SK-N-MC (cell line): ENCODE measurements around the gene ASB16.
"Not testable (repeated sequence)": the region's sequence is repeated elsewhere in the genome, so short reads cannot be mapped to it uniquely, and the experiment has no call there.

Experiments
- DNase-seq: peaks from one replicate; pipeline ENCODE4 v3.0.0-alpha.2; 2011; ENCODE audit warnings: low read depth, low spot score
- H3K27ac ChIP-seq: fragments of 200-600 bp; sonication (generic); 2 replicates; pipeline ENCODE4 v1.5.1; 2016; ENCODE audit warnings: mixed run types
- H3K36me3 ChIP-seq: fragments of 200-600 bp; sonication (generic); 2 replicates; pipeline ENCODE4 v1.6.1; 2017; ENCODE audit warnings: antibody characterized with exemption, low read length, mixed read lengths; ENCODE audit not compliant: insufficient read depth
- H3K4me3 ChIP-seq: fragments of 200-600 bp; sonication (generic); 2 replicates; pipeline ENCODE4 v1.5.1; 2016
- H3K9ac ChIP-seq: fragments of 200-600 bp; sonication (generic); 2 replicates; pipeline ENCODE4 v1.8.0; 2017; ENCODE audit warnings: mixed run types, mixed read lengths; ENCODE audit not compliant: insufficient read length
- H3K9me3 ChIP-seq: fragments of 200-600 bp; sonication (generic); 2 replicates; pipeline ENCODE4 v1.6.1; 2017; ENCODE audit warnings: low read depth, mild to moderate bottlenecking, antibody characterized with exemption, low read length, moderate library complexity, mixed read lengths
- EZH2 ChIP-seq: fragments of 200-600 bp; sonication (generic); IDR thresholded peaks from one replicate; pipeline ENCODE4 v1.6.1; 2017; ENCODE audit warnings: antibody characterized with exemption
- FOXP2 ChIP-seq: optimal IDR thresholded peaks from 2 replicates; pipeline ENCODE3; 2011; ENCODE audit warnings: mild to moderate bottlenecking, moderate library complexity; ENCODE audit not compliant: insufficient read depth; ENCODE audit errors: extremely low read length, control extremely low read depth
- POLR2AphosphoS5 ChIP-seq: IDR thresholded peaks from 2 replicates; pipeline ENCODE4 v1.6.1; 2012; ENCODE audit warnings: mild to moderate bottlenecking, low read depth, low read length, borderline replicate concordance

ASB16 gene

DNA sequence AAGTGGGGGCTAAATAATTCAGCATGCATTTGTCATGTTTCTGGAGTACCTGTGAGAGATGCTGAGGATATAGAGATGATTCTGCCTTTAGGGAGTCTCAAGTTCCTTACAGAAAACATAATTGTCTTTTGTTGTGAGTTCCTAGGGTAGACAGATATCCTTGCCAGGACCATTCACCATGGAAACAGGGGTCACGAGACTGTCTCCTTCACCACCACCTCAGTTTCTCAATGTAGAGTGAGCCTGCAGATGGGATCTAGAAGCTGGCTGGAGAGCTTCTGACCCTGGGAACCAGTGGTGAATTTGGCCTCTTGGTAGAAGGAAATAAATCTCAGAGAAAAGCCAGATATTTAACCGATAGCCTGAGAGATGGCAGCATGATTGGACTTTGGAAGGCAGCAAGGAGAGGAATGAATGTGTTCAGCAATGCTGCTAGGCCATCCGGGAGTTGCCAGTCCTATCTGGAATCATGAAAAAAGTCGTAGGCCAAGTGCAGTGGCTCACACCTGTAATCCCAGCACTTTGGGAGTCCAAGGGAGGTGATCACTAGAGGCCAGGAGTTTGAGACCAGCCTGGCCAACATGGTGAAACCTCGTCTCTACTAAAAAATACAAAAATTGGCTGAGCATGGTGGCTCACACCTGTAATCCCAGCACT is 39.7 kb upstream of the ASB16 start:
- no peaks in the 10 kb centered on the region for H3K36me3 ChIP-seq
- no peak overlapping the region for H3K27ac ChIP-seq
- H3K9me3 ChIP-seq = no peaks in the 10 kb centered on the region
- DNase-seq = no peak
- H3K9ac ChIP-seq = no peak overlapping the region
- no peak overlapping the region for H3K4me3 ChIP-seq
- no peak for TF ChIP-seq EZH2
- TF ChIP-seq FOXP2 = no peak
- no peak for TF ChIP-seq POLR2AphosphoS5

DNA sequence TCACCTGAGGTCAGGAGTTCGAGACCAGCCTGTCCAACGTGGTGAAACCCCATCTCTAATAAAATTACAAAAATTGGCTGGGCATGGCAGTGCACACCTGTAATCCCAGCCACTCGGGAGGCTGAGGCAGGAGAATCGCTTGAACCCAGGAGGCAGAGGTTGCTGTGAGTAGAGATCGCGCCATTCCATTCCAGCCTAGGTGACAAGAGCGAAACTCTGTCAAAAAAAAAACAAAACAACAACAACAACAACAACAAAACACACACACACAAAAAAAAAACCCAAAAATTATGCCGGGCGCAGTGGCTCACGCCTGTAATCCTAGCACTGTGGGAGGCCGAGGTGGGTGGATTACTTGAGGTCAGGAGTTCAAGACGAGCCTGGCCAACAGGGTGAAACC is 39.1 kb upstream of the ASB16 start:
- not testable (repeated sequence) for H3K9me3 ChIP-seq

DNA sequence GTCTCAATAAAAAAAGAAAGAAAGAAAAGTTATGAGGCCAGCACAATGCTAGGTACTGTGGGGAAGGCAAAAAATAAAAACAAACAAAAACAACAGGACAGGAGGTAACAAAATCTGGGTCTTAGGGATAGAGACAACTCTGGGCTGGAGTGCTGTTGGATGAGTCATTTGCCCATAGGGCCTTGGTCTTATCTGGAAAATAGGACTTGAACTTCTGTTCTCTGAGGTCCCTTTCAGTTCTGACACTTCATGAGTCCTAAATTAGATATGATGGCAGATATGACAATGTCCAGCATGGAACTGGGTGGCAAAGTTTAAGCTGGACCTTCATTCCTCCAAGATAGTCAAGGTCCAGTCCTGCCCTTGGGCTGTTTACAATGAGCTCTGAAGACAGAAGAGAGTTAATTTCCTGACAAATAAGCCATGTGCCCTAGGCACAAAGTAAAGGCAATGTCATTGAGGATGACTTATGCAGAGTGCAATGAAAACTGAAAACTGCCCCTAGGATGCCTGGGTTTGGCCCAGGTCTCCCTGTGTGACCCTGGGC is 38.2 kb upstream of the ASB16 start:
- no peak for DNase-seq
- Histone ChIP-seq H3K36me3 (no peaks in the 10 kb centered on the region), H3K27ac (no peak overlapping the region), H3K9me3 (no peaks in the 10 kb centered on the region), H3K4me3 (no peak overlapping the region), H3K9ac (no peak overlapping the region)
- no peak for TF ChIP-seq EZH2
- no peak for TF ChIP-seq POLR2AphosphoS5
- TF ChIP-seq FOXP2 = no peak

More for the DNA sequence above, 39.1 kb upstream of the ASB16 start:
- not testable (repeated sequence) for H3K36me3 ChIP-seq, DNase-seq, H3K4me3 ChIP-seq, H3K9ac ChIP-seq, H3K27ac ChIP-seq

DNA sequence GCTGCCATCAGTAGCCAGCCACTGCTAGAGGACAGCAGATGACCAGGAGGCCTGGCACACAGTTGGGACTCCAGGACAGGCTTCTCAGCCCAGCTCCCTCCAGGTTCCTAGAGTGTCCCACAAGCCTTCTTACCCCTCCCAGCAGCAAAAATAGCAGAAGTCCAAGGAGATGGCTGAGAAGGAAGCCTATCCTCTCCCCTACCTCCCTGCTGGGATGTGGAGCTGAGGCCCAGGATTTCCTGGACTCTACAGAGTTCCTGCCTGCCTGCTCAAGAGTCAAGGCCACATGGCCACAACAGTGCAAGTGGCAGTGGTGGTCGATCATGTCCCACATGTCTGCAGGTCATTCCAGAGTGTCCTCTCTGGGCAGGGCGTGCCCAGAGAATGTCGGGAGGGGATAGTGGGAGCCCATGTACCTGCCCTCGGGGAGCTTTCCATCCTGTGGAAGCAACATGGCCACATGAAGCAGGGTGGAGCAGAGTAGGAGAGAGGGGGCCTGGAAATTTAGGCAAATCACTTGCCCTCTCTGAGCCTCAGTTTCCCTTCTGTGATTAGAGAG is 36.5 kb upstream of the ASB16 start:
- no peak overlapping the region for H3K9ac ChIP-seq
- no peak for TF ChIP-seq FOXP2
- TF ChIP-seq POLR2AphosphoS5 = no peak
- no peak for TF ChIP-seq EZH2
- H3K9me3 ChIP-seq = no peaks in the 10 kb centered on the region
- DNase-seq = no peak
- no peak overlapping the region for H3K4me3 ChIP-seq
- no peak overlapping the region for H3K27ac ChIP-seq
- H3K36me3 ChIP-seq = no peaks in the 10 kb centered on the region

DNA sequence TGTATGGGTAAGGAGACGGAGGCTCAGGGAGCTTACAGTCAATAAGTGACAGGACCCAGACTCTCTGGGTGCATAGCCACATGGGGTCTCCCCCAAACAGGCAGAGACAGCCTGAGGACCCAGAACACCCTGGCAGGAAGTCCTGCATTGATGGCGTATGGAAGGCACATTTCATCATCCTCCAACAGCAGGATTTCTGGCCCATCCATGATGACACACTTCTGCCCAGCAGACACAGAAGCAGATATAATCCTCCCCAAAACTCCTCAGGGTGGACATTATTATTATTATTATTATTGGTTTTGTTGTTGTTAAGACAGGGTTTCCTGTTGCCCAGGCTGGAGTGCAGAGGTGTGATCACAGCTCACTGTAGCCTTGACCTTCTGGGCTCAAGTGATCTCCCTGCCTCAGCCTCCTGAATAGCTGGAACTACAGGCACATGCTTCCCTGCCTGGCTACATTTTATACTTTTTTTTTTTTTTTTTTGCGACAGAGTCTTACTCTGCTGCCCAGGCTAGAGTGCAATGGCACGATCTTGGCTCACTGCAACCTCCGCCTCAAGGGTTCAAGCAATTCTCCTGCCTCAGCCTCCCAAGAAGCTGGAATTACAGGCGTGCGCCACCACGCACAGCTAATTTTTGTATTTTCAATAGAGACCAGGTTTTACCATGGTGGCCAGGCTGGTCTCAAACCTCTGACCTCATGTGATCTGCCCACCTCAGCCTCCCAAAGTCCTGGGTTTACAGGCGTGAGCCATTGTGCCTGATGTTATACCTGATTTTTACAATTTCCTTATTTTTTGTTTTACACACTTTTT is 35.5 kb upstream of the ASB16 start:
- TF ChIP-seq EZH2 (no peak), FOXP2 (no peak), POLR2AphosphoS5 (no peak)
- Histone ChIP-seq H3K9ac (no peak overlapping the region), H3K4me3 (no peak overlapping the region)

DNA sequence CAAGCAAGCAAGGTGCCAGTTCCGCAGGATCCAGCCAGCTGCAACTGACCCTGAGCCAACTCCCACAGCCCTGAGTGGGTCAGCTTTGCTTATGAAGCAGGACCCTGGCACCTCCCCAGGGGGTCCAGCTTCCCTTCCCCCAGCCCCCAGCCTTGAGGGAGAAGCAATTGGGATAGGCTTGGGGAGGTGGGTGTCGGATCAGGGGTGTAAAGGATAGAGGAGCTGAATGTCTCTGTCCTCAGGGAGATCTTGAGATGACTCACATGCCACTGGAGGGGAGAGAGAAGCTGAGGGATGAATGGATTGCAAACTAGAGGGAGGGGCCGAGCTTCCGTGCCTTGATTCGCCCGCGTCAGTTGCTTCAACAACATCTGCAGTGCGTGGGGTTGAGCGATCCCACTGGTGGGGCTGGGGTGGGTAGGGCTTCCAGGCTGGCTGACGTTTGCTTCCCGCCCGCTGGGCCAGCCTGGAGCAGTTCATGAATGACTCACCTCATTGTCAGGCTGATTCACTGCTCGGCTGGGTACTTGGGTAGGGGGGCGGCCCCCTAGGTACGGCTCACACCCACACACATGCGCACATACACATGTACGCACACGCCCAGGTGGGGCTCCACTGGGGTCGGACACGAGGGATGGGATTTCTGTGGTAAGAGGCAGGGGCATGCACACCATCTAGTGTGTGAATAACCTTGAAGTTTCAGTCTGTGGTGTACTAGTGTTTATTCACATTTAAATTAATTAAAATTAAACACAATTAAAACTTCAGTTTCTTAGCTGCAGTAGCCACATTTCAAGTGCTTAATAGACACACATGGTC is 32.4 kb upstream of the ASB16 start:
- Histone ChIP-seq H3K27ac (peak overlapping the region; percentile 88), H3K36me3 (no peaks in the 10 kb centered on the region), H3K9ac (peak overlapping the region; percentile 35), H3K4me3 (peak overlapping the region; percentile 51), H3K9me3 (no peaks in the 10 kb centered on the region)
- DNase-seq = peak; percentile 77
- TF ChIP-seq EZH2 (no peak), POLR2AphosphoS5 (no peak), FOXP2 (no peak)

More for the DNA sequence above, 35.5 kb upstream of the ASB16 start:
- 0 out of 2 replicates have a peak overlapping the region, but pooled peaks have one; percentile 16 for H3K27ac ChIP-seq
- DNase-seq = no peak
- no peaks in the 10 kb centered on the region for H3K9me3 ChIP-seq
- no peaks in the 10 kb centered on the region for H3K36me3 ChIP-seq

DNA sequence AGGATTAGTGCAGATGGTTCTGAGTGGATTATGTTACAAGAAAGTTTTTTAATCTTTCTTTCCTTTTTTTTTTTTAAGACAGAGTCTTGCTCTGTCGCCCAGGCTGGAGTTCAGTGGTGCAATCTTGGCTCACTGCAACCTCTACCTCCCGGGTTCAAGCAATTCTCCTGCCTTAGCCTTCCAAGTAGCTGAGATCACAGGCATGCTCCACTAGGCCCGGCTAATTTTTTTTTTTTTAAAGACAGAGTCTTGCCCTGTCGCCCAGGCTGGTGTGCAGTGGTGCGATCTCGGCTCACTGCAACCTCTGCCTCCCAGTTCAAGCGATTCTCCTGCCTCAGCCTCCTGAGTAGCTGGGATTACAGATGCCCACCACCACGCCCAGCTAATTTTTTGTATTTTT is 26.6 kb upstream of the ASB16 start:
- not testable (repeated sequence) for H3K9me3 ChIP-seq, H3K9ac ChIP-seq, H3K4me3 ChIP-seq, H3K27ac ChIP-seq, DNase-seq
- H3K36me3 ChIP-seq = peaks cover 30% of the 10 kb centered on the region

DNA sequence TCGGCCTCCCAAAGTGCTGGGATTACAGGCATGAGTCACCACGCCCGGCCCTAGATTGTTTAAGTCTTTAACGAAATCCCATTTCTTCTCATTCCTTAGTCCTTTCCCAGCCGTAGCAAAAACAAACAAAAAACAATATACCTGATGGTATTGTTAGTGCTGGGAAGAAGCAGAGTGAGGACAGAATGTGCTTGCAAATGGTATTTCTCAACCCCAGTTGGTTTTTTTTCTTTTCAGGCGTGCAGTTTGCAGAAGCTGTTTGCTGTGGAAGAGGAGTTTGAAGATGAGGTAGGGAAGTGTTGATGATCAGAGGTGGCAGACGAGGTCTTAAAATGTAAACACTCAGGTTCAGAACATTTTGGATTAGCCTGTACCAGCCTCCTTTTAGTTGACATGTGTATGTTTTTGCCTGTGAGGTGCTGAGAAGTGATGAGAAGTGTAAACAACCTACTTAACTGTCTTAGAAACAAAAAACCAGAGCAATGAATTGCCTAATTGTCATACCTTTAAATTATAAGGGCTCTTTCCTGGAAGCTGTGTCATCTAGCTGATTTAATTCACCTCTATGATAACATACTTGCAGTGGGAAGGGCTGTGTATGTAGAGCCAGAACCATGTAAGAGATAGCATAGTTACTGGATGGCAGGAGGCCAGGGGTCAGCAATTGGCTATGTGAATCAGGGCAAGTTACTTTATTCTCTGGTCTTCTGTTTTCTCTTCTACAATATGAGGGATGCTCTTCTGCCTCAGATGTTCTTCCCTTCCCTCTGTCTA is 25.4 kb upstream of the ASB16 start:
- TF ChIP-seq POLR2AphosphoS5 (no peak), FOXP2 (no peak), EZH2 (no peak)
- H3K9ac ChIP-seq = no peak overlapping the region
- H3K27ac ChIP-seq = peak overlapping the region; percentile 36; the same call in 1 of the 2 replicates
- no peak overlapping the region for H3K4me3 ChIP-seq
- H3K9me3 ChIP-seq = no peaks in the 10 kb centered on the region
- DNase-seq = no peak
- peaks cover 37% of the 10 kb centered on the region for H3K36me3 ChIP-seq
